Smooth muscle cell (in vitro differentiated cells): ENCODE measurements around the gene PRR30. TPM values are rescaled to one million over a fixed set of nuclear protein-coding genes. Genes with fewer than 3 reads are reported as not detected.
A peak's percentile ranks its signal among the peaks of the same experiment; 100 is the strongest.
"Not testable (repeated sequence)": the region's sequence is repeated elsewhere in the genome, so short reads cannot be mapped to it uniquely, and the experiment has no call there.

Source experiments
- DNase-seq: peaks from one replicate; lab custom pipeline; 2025; ENCODE audit not compliant: unreplicated experiment; lab: John Stamatoyannopoulos, UW
- H2AFZ ChIP-seq: fragments of 200-600 bp; sonication (generic); 2 replicates; pipeline ENCODE4 v1.6.0; 2016; ENCODE audit warnings: antibody characterized with exemption, low read depth, mild to moderate bottlenecking
- H3F3A ChIP-seq: fragments of 200-600 bp; sonication (generic); 2 replicates; pipeline ENCODE4 v1.6.0; 2017; ENCODE audit warnings: antibody characterized with exemption, low read depth
- H3K27ac ChIP-seq: fragments of 200-600 bp; sonication (generic); 2 replicates; pipeline ENCODE4 v1.5.1; 2016; ENCODE audit warnings: low read depth, mild to moderate bottlenecking
- H3K27me3 ChIP-seq: fragments of 200-600 bp; sonication (generic); 2 replicates; pipeline ENCODE4 v1.6.1; 2016; ENCODE audit warnings: low read depth, mild to moderate bottlenecking
- H3K36me3 ChIP-seq: fragments of 200-600 bp; sonication (generic); 2 replicates; pipeline ENCODE4 v1.5.1; 2016; ENCODE audit warnings: low read depth
- H3K4me1 ChIP-seq: fragments of 200-600 bp; sonication (generic); 2 replicates; pipeline ENCODE4 v1.5.1; 2016; ENCODE audit warnings: low read depth
- H3K4me2 ChIP-seq: fragments of 200-600 bp; sonication (generic); 2 replicates; pipeline ENCODE4 v1.6.0; 2016; ENCODE audit warnings: mild to moderate bottlenecking
- H3K4me3 ChIP-seq: fragments of 200-600 bp; sonication (generic); 2 replicates; pipeline ENCODE4 v1.5.1; 2016; ENCODE audit warnings: mild to moderate bottlenecking
- H3K79me2 ChIP-seq: fragments of 200-600 bp; sonication (generic); 2 replicates; pipeline ENCODE4 v1.6.0; 2016; ENCODE audit warnings: low read depth, mild to moderate bottlenecking
- H3K9ac ChIP-seq: fragments of 200-600 bp; sonication (generic); 2 replicates; pipeline ENCODE4 v1.6.0; 2016; ENCODE audit warnings: low read depth
- H3K9me3 ChIP-seq: fragments of 200-600 bp; sonication (generic); replicated peaks from 2 replicates; pipeline ENCODE4 v1.5.1; 2016; ENCODE audit warnings: low read depth
- H4K20me1 ChIP-seq: fragments of 200-600 bp; sonication (generic); 2 replicates; pipeline ENCODE4 v1.6.0; 2016; ENCODE audit warnings: low read depth
- WGBS: methylation state at CpG from one replicate; pipeline ENCODE4 v1.1.7; 2016; ENCODE audit warnings: low lambda C conversion rate; 5-methylcytosine and 5-hydroxymethylcytosine counted together
- polyA plus RNA-seq: library from polyadenylated mRNA; unstranded; fragments of >200 nt; fragmentation: Nextera tagmentation; extraction: Ambion mirVana; gene quantifications from 2 replicates; pipeline ENCODE4 v1.2.1, GENCODE V29; 2016
- total RNA-seq: library from RNA; depleted of rRNA; stranded (reverse); fragments of >200 nt; gene quantifications from 2 replicates; pipeline ENCODE4 v1.2.3, GENCODE V29; 2014
- TF ChIP-seq, protein P1 (sequence below): fragments of 200-600 bp; sonication (generic); IDR thresholded peaks from 2 replicates; pipeline ENCODE4 v1.5.1; 2017; ENCODE audit warnings: borderline replicate concordance, mild to moderate bottlenecking, antibody characterized with exemption; ENCODE audit not compliant: insufficient read depth, poor library complexity, severe bottlenecking

The PRR30 gene
- total and polyA plus RNA-seq, 2 experiments from 2014 or later = not detected

DNA sequence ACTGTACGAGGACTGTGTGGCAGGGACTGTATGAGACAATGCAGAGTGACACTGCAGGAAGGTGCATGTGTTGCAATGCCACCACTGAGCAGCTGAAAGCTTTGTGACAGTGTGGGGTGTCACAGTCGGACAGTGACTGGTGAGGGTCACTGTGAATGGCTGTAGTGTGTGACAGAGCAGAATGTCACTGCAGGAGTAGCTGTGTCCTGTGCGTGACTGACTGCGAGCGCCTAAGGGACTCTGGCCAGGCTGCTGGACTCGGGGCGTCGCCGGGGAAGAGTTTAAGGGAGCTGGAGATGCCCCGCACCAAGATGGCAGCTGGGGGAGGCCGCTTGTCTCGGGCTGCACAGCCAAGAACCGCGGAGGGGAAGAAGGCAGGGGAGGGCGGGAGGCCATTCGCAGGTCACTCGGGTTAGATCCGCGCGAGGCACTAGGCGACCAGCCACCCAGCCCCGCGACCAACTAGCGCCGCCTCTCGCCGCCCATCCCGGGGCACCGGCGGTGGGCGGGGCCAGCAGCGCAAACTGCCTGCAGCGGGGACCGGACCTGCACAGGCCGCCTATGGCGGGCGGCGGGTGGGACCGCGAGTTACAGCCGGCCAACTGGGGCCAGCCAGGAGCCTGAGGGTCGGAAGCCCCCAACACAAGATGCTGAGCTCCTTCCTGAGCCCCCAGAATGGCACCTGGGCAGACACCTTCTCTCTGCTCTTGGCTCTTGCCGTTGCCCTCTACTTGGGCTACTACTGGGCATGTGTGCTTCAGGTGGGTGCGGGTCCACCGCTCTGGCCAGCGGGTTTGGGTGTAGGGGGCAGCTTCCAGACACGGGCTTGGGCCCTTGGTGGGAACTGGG, 15.7 kb downstream of the PRR30 start, which contains the start of gene ABHD1:
Gene ABHD1 (plus strand): TSS at position 514 of the 849 bp plus-strand sequence. CDS start 134 bp downstream, at position 648.
- Histone ChIP-seq H3K9ac (no peak within 1 kb of the TSS), H3K9me3 (no peaks in the 10 kb centered on the region)

DNA sequence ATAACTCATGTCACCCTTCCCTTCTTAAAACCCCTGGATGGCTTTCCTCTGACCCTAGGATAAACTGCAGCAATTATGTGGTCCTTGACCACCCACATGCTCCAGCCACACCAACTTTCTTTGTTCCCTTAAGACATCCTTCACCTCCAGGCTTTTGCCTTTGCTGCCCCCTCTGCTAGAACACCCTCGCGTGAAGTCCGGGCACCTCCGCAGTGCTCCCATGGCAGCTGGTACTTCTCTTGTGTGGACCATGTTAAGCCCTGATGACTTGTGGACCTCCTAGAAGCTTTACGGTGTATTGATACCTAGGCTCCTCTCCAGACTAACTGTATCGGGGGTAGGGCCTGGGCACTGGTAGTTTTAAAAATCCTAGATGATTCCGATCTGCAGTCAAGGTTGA, 16.4 kb downstream of the PRR30 start:
- peaks cover 5% of the 10 kb centered on the region for H3K4me1 ChIP-seq
- H3K4me3 ChIP-seq = peak overlapping the region; percentile 63
- no peaks in the 10 kb centered on the region for H3K36me3 ChIP-seq
- no peaks in the 10 kb centered on the region for H3F3A ChIP-seq
- WGBS = 87% methylated on average over 7 of the region's 7 CpGs
- no peak overlapping the region for H3K27ac ChIP-seq
- TF ChIP-seq, protein P1, sequence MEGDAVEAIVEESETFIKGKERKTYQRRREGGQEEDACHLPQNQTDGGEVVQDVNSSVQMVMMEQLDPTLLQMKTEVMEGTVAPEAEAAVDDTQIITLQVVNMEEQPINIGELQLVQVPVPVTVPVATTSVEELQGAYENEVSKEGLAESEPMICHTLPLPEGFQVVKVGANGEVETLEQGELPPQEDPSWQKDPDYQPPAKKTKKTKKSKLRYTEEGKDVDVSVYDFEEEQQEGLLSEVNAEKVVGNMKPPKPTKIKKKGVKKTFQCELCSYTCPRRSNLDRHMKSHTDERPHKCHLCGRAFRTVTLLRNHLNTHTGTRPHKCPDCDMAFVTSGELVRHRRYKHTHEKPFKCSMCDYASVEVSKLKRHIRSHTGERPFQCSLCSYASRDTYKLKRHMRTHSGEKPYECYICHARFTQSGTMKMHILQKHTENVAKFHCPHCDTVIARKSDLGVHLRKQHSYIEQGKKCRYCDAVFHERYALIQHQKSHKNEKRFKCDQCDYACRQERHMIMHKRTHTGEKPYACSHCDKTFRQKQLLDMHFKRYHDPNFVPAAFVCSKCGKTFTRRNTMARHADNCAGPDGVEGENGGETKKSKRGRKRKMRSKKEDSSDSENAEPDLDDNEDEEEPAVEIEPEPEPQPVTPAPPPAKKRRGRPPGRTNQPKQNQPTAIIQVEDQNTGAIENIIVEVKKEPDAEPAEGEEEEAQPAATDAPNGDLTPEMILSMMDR = no peak
- H3K9me3 ChIP-seq = no peaks in the 10 kb centered on the region
- H3K79me2 ChIP-seq = no peaks in the 10 kb centered on the region
- peak overlapping the region; percentile 87 for H2AFZ ChIP-seq
- no peak for DNase-seq
- H3K27me3 ChIP-seq = peaks cover 54% of the 10 kb centered on the region
- no peak overlapping the region for H3K9ac ChIP-seq
- H3K4me2 ChIP-seq = no peak overlapping the region
- no peaks in the 10 kb centered on the region for H4K20me1 ChIP-seq

More for the DNA sequence above, 15.7 kb downstream of the PRR30 start, which contains the start of gene ABHD1:
- WGBS = 14% methylated on average over 33 of the region's 47 CpGs
- Histone ChIP-seq H3K4me1 (no peaks in the 10 kb centered on the region), H3K27me3 (peaks cover 47% of the 10 kb centered on the region), H2AFZ (peak within 1 kb of the TSS; percentile 87), H3K36me3 (no peaks in the 10 kb centered on the region), H3K4me2 (peak within 1 kb of the TSS; percentile 90), H4K20me1 (no peaks in the 10 kb centered on the region), H3K4me3 (peak within 1 kb of the TSS; percentile 63), H3K27ac (no peak within 1 kb of the TSS), H3F3A (no peaks in the 10 kb centered on the region), H3K79me2 (no peaks in the 10 kb centered on the region)
- DNase-seq = no peak
- TF ChIP-seq, protein P1 = no peak

DNA sequence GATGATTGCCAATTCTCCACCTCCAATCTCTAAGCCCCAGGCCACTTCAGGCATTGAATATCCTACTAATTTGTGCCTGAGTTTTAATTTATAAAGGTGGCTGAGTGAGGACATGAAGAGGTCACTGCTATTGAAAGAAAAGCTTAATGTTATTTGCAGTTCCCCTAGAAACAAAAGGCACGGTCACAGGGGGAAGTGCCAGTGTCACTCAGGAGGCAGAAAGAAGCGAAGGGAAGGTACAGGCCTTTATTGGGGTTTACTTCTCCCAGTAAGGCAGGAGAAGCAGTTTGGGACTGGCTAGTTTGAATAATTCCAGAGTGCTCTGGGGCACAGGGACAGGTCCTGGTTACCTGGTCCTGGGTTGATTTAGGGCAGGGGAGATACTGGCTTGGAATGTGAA, 17.3 kb downstream of the PRR30 start:
- Histone ChIP-seq H3K4me1 (peaks cover 5% of the 10 kb centered on the region), H3K4me3 (no peak overlapping the region), H4K20me1 (no peaks in the 10 kb centered on the region), H3K4me2 (no peak overlapping the region), H3K27me3 (peaks cover 63% of the 10 kb centered on the region), H3K36me3 (no peaks in the 10 kb centered on the region), H3K79me2 (no peaks in the 10 kb centered on the region), H3K27ac (no peak overlapping the region), H3K9me3 (no peaks in the 10 kb centered on the region), H3F3A (no peaks in the 10 kb centered on the region), H3K9ac (no peak overlapping the region), H2AFZ (no peak overlapping the region)
- 89% methylated on average over 2 of the region's 2 CpGs for WGBS
- DNase-seq = no peak
- TF ChIP-seq, protein P1 = no peak

DNA sequence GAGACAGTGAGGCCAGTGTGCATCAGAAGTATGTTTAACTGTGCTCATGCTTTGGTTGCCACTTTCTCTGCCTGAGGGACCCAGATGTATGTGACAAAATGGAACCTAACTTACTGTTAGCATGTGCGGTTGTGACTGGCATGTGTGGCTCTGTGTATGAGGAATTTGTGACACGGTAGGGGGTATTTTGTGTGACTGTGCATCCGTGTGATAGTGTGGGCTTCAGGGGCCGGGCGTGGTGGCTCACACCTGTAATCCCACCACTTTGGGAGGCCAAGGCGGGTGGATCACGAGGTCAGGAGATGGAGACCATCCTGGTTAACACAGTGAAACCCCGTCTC, 19.9 kb downstream of the PRR30 start:
- H3K27me3 ChIP-seq = peaks cover 71% of the 10 kb centered on the region
- not testable (repeated sequence) for DNase-seq, H3K36me3 ChIP-seq, H3K9me3 ChIP-seq, H3F3A ChIP-seq, H4K20me1 ChIP-seq, H3K9ac ChIP-seq, H3K79me2 ChIP-seq, H3K4me1 ChIP-seq, H3K27ac ChIP-seq, H2AFZ ChIP-seq
- peak overlapping the region; percentile 85 for H3K4me2 ChIP-seq
- H3K4me3 ChIP-seq = peak overlapping the region; percentile 42
- WGBS = 88% methylated on average over 8 of the region's 8 CpGs
